Body of pancreas (tissue), 4 donors: Measurements from ENCODE around the gene PTPRM.

Experiments
- CTCF ChIP-seq, 7 experiments: fragments of 450-650 bp in 4 of 7; fragments of 200-600 bp in 3 of 7; sonication (generic) in 3 of 7; IDR thresholded peaks; one replicate each; pipeline ENCODE4 v1.5.1; 2016 to 2019; ENCODE audit warnings: antibody characterized with exemption in 7 of 7
- POLR2A ChIP-seq, 3 donors: fragments of 450-650 bp; IDR thresholded peaks; one replicate each; pipeline ENCODE4 v1.6.1; 2016; ENCODE audit warnings: antibody characterized with exemption in 3 of 3, mild to moderate bottlenecking in 2 of 3

- TF ChIP-seq CTCF (IDR thresholded peaks at IDR 0.05), result no peak
- TF ChIP-seq POLR2A (IDR thresholded peaks at IDR 0.05), result no peak
These were observed 352.4 kb downstream of the PTPRM start for GRCh38 chr18:7919565-7919964.
